ENCODE data around the gene FOCAD.

Gene FOCAD

GRCh38 chr9:20734275-20734674 lies 50.2 kb downstream of the FOCAD start:
- DNase-seq = no peak
- ATAC-seq = no peak

- DNase-seq (no peak), ATAC-seq (no peak)
Measured at GRCh38 chr9:20740304-20740703, 56.2 kb downstream of the FOCAD start.

DNA sequence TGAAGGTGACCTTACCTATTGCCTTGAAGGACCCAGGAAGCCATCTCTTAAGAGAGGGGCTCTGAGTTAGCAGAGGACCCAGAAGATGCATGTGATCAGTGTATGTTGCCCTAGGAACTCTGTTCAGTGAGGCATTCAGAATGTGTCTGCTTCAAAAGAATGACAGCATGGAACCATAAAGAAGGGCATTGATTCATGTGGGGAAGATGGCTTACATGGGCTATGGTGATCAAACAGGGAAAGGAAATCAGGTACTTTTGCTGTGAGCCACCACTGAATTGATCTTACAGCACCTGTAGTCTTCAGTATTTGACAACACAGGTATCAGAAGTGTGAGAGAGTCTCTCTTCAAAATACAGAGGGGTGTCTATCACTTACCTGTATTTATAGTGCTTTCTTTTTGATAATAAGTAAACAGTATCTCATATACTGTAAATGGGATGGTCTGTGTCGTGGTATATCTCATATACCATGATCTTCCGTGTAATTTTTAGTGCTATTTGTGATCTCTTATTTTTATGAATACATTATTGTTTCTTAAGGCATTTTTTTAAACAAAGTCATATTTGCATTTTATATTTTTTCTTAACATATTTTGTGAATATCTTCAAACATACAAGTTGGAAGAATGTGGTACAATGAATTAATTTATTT lies 57.0 kb downstream of the FOCAD start:
- ATAC-seq (no peak), DNase-seq (no peak)

GRCh38 chr9:20742833-20743232 lies 58.8 kb downstream of the FOCAD start:
- DNase-seq = no peak
- no peak for ATAC-seq

DNA sequence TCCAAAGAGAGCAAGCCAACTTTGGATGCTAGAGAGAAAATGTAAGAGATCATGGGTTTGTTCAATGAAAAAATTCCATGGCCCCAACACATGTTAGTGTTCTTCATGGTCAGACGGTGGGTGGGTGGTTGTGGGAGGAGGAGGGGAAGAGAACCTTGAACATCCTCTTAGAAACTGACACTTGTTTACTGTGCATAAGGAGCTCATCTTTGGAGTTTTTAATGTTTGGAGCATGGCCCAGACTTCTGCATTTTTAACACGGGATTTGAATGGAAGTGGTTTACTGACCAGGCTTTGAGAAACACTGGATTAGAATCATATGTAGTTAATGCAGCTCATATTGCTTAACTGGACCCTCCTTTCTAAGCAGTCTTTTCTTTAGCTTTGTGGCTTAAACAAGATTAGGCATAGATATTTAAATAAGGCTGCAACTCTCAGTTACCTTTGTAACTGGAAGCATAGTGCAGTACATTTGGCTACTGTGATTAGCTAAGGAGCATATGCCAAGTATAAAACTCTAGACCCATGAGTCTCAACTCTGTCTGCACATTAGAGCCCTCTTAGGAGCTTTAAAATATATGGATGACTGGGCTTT lies 60.1 kb downstream of the FOCAD start:
- DNase-seq = no peak
- no peak for ATAC-seq

DNA sequence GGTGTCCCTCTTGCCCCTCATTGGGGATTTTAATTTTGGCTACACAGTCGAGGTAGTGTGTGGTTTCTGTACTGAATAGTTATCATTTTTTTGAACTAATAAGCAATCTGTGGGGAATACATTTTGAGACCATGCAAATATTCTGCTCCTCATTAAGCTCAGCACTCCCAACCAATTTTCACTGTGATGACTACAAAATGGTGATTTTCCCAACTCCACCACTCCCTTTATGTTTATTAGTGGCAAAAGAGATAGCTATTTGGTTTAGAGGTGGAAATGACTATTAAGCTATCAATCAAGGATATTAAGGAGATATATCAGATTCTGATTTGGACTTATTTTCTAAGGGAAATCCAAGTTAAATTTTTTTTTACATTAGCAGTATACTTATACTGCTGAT lies 62.9 kb downstream of the FOCAD start:
- no peak for ATAC-seq

GRCh38 chr9:20749496-20750198 lies 65.6 kb downstream of the FOCAD start:
- ATAC-seq = no peak
- DNase-seq = no peak

More for the DNA sequence above, 62.9 kb downstream of the FOCAD start:
- no peak for DNase-seq

GRCh38 chr9:20753761-20754160 lies 69.7 kb downstream of the FOCAD start:
- ATAC-seq = no peak

DNA sequence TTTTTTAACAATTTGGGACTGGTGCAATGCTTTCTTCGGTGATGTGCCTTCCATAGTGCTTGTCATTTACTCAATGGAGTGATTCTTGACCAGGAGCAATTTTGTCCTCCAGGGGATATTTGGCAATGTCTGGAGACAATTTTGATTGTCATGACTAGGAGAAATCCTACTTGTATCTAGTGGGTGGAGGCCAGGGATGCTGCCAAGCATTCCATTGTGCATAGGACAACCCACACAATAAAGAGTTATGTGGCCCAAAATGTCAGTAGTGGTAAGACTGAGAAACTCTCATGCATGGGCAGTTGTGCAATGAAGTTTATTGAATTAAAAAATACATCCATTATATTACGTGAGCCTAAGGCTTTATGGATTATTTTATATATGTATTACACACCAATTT lies 70.5 kb downstream of the FOCAD start:
- ATAC-seq = no peak

More at GRCh38 chr9:20753761-20754160, 69.7 kb downstream of the FOCAD start:
- DNase-seq = no peak

DNA sequence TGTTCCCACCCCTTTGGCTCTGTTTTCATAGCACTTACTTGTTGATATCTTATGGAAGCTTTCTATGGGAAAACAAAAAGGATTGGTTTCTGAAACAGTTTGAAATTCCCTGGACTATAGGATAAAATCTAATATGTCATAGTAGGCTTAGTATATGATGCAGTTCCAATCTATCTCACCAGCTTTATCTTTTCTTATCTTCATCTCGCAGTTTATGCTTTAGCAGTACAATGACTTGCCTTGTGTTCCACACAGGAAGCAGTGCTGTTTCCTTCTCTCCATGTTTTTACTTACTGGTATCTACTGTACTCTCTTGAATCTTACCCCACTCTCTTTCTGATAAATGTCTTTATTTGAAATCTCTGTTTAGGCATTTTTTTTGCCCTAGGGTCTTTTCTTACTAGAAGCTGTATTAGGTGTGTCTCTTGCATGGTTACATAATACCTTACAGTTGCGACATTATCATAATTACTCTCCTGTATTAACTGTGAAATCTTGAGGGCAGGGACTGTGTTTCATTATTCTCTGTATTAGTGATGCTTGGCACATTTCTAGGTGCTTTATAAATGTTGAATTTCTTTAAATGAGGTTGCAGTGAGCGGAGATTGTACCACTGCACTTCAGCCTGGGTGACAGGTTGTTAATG lies 76.3 kb downstream of the FOCAD start:
- no peak for DNase-seq
- ATAC-seq = no peak

More for the DNA sequence above, 70.5 kb downstream of the FOCAD start:
- no peak for DNase-seq

GRCh38 chr9:20770947-20771346 lies 86.9 kb downstream of the FOCAD start:
- ATAC-seq = no peak
- no peak for DNase-seq

- DNase-seq (no peak), ATAC-seq (no peak)
Measured at GRCh38 chr9:20771729-20772128, 87.7 kb downstream of the FOCAD start.

GRCh38 chr9:20775683-20776082 lies 91.6 kb downstream of the FOCAD start:
- DNase-seq = no peak
- no peak for ATAC-seq

DNA sequence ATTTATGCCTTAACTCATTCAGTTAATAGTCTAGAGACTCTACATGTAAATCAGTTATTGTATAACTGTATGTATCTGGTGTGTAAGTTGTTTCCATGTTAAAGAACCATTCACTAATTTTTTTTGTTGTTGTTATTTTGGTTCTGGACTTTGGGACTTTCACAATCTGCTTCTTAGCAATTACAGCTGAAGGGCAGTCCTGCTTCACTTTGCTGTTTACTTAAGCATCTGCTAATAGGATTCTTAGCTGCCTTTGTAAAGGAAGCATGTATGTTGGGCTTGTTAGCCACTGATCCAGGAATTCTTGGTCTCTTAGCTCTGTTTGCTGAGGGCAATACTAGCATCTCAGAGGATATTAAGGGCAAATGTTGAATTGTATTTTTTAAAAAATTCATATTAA lies 97.0 kb downstream of the FOCAD start:
- DNase-seq (no peak), ATAC-seq (no peak)

DNA sequence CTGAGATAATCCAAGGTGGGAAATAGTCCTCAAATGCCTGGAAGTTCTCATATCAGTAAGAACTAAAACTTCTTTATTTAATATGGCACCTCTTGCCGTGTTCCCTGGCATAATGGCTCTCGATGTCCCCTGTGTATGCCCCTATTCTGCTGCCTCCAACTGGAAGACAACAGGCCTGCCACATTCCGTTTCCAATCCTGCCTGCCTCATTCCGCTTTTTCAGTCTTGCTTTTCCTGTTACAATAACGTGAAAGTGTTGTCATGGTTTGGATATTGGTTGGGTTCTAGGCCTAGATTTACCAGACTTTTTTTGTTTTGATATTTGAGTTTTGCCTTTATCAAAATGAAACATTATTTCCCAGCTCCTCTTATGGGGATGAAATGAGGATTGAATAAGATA lies 98.2 kb downstream of the FOCAD start:
- no peak for DNase-seq
- no peak for ATAC-seq

- no peak for ATAC-seq
- DNase-seq = no peak
Measured at GRCh38 chr9:20783057-20784038, 99.3 kb downstream of the FOCAD start.

GRCh38 chr9:20784196-20784595 lies 100.1 kb downstream of the FOCAD start:
- DNase-seq (no peak), ATAC-seq (no peak)

DNA sequence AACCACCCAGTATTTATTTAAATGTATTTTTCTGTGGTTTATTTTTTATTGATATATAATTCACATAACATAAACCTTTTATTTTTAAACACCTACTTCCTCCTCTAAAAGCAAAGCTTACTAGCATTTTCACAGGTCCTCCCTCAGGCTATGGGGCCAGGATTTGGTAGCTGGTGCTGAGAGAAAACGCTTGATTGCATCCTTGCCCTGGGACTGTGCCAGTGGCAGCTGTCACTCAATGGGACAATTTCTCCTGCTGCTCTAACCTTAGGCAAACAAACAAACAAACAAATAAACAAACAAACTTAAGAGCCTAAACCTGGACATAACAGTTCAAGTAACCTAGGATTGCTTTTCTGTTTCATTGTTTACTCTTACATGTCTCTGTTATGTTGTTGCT lies 102.7 kb downstream of the FOCAD start:
- ATAC-seq (no peak), DNase-seq (no peak)

- no peak for DNase-seq
- no peak for ATAC-seq
Measured at GRCh38 chr9:20788526-20789451, 104.7 kb downstream of the FOCAD start.

GRCh38 chr9:20790721-20791120 lies 106.7 kb downstream of the FOCAD start:
- ATAC-seq (no peak), DNase-seq (no peak)

GRCh38 chr9:20791682-20792081 lies 107.6 kb downstream of the FOCAD start:
- DNase-seq (no peak), ATAC-seq (no peak)
